GM19043 (cell line): ENCODE measurements around the gene TTC21A.
"Not testable (repeated sequence)": the region's sequence is repeated elsewhere in the genome, so short reads cannot be mapped to it uniquely, and the experiment has no call there.

Experiments used
- ATAC-seq: cut with Tn5 transposase; IDR thresholded peaks from one replicate; pipeline ENCODE4 v1.9.1; 2021; ENCODE audit warnings: low read depth; ENCODE audit not compliant: unreplicated experiment

The TTC21A gene

DNA sequence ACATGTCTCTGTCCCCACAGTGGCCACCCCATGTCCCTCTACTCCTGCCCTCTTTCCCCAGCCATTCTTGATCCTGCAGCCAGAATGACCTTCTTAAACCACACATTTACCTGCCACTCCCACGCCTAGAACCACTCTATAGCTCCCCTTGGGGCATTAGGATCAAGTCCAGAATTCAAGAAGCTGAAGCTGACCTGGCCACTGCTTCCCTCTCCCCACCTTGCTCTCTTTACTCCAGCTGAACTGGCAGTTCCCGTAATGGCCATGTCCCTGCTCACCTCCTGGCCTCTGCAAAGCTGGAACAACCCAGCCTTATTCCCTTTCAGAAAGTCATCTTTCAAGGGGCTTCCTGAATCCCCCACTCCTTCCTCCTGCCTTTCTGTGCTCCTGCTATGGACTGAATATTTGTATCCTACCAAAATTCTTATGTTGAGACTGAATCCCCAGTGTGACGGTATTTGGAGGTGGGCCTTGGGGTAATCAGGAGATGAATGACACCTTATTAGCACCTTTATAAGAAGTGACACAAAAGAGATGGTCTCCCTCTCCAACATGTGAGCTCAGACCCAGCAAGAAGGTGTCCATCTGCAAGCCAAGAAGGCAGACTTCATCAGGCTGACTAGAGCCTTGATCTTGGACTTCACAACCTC is 42.1 kb downstream of the TTC21A start:
- no peak for ATAC-seq

DNA sequence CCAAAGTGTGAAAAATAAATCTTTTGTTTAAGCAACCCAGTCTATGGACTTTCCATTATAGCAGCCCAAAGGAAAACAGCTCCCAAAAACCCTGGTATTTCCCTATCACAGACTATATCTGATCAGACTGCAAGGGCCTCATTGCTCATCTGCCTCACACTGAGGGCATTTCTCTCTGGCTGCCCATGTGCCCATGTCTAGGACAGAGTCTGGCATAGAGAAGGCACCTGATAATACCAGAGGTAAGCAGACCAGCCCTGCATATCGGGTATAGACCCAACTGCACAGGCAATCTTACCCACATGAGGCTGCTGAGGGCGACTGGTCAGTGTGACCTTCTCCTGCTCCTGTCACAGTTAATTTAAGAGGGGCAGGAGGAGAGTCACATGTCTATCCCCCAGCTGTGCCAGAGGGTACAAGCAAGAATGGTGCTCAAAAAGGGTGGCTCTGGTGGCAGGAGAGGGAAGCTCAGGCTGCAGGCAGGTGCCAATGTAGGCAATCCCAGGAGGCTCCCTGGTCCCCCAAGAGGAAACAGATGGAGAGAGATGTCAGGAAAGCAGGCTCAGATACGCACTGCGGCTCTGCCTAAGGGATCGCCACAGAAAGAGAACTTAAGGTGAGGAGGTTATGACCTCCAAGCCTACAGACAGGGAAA is 42.8 kb downstream of the TTC21A start:
- no peak for ATAC-seq

DNA sequence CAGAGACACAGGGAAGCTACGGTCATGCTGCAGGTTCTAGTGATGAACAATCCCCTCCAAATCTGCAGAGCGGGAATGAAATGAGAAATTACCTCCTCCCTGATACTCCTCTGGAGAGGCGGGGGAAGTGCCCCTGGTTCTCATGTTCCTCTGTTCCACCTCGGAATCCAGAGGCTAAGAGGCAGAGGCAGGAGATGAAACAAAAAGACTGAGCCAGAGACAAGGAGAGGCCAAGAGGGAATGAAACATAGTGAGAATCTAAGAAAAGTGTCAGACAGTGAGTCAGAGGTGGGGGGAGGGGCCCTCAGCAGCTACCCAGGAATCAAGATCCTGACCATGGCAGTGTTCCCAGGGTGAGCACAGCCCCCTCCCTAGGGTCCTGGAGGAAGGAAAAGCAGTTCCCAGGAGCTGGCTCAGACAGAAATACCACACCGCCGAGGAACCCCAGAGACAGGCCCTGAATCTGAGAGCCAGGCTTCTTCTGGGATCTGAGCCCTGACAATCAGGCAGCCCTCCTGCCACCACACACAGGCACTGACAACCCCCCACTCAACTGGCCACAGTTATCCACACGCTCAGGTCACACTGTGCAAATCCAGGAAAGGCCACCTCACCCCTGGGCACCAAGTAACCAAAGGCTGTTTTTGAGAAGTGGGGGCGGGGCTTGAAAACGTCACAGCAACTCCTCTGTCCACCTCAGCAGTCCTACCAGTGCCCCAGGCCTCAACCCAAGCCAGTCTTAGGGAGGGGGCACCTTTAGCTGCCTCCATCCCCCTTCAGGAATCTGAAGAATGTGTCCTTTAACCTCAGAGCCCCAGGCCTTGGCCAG is 43.5 kb downstream of the TTC21A start:
- ATAC-seq, result no peak

DNA sequence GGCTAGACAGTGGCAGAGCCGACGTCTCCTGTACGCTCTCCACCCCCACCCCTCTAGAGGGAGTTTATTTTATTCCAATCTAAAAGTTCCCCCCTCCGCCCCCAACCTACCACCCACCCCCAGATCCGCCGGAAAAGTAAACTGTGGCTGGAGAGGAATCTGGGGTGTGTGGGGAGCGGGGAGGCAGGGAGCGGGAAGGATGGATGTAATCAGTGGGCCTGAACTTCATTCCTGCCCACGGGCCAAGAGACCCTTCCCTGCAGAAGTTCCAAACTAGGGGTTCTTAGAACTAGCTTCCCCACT is 46.4 kb downstream of the TTC21A start:
- no peak for ATAC-seq

DNA sequence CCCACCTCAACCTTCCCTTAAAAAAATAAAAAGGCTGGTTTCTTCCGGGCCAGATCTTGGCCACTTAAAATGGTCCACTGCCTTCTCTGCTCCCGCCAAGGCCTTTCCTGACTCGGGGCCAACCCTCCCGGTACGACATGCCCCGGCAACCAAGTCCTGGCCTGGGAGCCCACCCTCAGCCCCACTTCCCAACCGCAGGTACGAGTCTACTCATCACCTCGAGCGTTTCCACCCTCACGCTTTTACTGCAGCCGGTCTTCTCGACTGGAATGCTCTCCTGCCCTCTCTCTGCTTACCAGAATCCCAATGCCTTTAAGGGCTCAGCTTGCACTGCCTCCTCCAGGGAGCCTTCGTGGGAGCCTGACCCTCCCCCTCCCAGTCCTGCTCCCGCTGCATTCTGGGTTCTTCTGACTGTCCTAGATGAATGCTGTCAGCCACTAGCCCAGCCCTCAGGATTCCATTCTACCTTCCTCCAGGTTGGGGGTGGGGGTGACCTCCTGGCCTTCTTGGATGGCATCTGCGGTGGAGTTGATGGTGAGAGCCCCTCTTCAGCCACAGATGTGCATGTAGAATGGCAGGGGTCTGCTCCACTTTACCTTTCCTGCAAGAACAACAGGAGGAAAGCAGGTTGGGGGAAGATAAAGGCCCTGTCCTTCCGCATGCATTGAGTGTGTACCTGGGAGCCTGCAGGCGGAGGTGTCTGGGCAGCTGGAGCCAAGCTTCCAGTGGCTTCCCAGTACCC is 47.0 kb downstream of the TTC21A start:
- no peak for ATAC-seq

DNA sequence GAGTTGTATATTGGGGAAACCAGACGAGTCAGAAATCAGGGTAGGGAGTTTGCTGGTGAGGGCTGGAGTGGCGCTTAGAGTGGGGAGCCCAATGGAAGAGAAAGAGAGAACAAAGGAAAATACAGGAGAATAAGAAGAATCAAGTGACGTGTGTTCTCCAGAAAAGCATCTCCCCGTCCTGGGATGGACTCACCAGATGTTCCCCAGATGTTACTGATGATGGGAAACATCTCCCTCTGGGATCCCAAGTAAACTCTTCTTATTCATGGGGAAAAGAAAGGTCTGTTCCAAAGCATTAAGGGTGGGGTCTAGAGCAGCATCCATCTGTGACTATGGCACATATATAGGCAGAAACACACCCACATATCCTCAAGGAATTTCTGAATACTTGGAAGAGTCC is 48.9 kb downstream of the TTC21A start:
- no peak for ATAC-seq

DNA sequence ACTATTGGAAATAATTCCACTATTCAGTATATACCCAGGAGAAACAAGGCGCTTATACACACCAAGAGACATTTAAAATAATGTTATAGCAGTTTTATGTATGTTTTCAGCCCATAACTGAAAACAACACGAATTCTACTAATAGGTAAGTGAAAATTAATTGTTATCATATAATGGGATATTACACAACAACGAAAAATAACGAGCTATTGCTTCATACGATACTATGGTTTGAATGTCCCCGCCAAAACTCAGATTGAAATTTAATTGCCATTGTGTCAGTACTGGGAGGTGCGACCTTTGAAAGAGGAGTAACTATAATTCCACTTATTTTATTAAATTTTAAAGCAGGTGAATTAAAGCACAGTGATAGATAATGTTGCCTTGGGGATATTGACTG is 49.9 kb downstream of the TTC21A start:
- no peak for ATAC-seq

DNA sequence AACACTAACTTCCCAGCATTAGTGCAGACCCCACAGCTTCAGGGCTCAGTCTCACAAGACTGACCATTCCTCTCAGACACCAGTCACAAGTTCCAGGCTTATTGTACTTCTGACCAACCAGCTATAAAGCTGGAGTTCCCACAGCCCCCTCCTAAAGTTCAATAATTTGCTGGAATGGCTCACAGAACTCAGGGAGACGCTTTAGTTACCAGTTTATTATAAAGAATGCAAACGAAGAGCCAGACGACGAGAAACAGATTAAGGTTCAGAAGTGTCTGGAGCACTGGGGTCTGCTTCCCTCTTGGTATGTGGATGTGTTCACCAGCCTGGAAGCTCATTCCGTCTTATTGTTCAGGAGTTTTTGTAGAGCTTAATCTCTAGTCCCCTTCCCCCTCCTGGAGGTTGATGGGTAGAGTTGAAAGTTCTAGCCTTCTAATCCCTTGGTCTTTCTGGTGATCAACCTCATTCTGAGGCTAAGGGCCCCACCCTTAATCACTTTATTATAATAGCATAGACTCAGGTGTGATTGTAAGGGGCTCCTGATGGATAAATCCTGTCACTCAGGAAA is 50.8 kb downstream of the TTC21A start:
- ATAC-seq, result no peak

DNA sequence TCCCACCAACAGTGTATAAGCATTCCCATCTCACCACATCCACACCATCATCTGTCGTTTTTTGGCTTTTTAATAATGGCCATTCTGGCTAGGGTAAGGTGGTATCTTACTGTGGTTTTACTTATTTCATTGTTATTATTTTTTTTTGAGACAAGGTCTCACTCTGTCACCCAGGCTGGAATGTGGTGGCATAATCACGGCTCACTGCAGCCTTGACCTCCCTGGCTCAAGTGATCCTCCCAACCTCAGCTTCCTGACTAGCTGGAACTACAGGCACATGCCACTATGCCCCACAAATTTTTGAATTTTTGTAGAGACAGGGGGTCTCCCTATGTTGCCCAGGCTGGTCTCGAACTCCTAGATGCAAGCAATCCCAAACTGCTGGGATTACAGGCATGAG is 56.9 kb downstream of the TTC21A start:
- no peak for ATAC-seq

DNA sequence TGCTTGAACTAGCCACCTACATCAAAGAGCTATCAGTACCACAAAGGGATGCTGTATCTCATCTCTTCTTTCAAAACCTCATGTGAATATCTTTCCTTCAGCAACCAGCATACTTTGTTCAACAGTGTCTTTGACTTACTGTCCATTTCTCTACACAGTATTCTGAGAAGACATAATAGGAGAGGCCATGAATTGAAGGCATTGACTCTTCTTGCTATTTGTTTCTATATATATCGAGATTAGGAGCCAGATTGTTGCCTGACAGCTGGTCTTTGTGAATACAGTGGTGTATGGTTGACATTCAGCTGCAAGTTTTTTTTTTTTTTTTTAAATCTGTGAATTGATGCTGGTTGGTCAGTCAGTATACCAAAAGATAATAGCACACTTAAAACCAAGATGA is 58.0 kb downstream of the TTC21A start:
- no peak for ATAC-seq

DNA sequence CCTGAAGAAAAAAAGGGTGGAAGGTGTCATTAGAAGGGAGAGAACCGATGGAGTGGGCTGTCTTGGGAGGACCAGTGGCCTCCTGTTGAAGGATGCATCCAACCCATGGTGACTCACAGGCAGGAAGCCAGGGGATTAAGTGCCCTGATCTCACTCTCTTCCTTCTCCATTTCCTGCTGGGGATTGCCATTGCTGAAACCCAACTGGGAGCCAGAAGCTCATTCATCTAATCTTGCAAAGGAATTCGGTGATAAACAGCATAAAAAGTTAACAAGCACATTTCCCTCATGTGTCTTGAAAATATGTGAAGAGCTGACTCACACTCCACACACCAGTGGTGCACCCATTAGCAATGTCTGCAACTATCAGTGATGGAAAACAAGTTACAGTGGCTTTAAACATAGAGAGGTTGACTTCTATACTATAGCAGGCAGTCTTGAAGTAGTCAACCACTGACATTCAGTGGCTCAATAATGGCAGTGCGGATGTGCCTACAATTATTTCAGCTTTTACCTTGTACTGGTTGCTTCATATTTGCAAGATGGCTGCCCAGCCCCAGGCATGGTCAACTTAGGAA is 58.7 kb downstream of the TTC21A start:
- no peak for ATAC-seq

DNA sequence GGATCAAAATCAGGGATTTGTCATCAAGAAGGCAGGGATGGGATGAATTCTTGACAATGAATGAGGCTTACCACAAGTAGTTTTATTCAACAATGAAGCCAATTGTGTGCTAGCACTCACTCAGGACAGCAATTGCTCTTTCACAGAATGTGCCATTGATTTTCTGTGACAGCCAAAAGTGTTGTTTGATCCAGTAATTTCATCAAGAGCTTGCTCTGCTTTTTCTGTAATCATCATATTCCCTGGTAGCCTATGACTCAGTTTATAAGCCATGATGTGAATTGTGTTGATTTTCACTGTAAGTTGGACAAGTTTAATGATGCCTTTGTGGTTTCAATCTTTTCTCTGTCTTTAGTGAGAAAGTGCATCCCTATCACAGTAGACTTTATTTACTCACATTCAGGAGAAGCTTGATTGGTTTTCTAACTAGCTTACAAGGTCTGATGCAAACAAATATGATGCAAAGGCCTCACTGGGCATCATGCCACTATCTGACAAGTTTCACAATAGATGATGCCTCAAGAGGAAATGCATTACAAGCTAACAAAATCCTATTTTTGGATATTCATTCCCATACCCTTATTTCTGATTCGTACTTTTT is 59.6 kb downstream of the TTC21A start:
- ATAC-seq, result no peak

DNA sequence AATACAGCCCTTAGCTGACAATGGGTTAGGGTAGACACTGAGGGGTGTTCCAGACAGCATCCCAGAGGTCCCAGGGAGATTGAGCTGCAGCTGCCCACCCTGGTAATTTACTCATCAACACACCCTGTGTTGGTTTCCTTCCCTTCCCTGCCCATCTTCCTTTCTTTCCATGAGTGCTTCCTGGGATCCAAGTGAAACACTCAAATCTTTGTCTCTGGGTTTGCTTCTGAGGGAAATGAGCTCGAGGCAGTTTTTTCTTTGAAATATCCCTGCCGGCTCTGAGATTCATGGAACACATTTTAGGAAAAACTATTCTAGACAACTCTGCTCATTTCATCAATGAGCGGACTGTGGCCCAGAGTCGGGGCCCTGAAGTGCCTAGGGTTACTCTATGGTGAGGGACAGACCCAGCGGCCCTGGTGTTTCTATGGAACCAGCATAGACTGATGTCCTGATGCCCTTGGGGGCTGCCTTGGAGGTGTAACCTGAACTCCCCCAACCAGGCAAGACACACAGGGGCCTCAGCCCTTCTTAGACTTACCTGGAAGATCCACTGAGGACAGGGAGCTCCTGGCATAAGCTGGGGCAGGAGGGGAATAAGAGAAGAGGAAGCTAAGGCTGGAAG is 60.8 kb downstream of the TTC21A start:
- no peak for ATAC-seq

DNA sequence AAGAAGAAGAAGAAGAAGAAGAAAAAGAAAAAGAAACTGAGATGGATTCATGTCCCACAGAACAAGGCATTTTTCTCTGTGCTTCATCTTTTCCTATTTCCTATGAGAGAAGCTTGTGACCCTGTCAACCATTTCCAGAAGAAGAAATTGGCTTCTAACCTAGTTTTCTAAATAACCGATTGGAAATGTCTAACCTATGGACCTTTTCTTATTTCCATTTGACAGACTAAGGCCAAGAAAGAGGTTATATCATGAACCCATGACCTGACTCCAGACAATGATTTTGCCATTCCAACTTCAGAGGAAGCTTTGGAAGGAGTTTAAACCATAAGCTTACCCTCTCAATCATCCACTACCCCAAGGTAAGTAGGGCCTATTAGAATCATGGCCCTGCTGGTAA is 62.2 kb downstream of the TTC21A start:
- no peak for ATAC-seq

DNA sequence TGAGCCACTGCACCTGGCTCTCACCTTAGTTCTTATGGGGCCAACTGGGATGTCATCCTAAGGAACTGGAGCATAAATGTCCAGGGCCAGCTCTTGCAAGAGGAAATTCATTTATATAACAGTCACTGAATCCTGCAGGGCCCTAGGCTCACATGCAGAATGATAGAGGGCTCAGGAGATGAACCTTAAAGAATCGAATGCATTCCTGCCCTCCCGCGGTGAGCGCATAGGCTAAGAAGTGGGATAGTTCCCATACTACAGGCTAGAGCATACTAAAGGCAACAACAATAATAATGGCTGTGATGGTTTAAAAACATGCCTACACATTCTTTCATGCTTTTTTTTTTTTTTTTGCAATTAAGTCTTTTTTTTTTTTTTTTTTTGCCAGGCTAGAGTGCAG is 63.0 kb downstream of the TTC21A start:
- no peak for ATAC-seq

DNA sequence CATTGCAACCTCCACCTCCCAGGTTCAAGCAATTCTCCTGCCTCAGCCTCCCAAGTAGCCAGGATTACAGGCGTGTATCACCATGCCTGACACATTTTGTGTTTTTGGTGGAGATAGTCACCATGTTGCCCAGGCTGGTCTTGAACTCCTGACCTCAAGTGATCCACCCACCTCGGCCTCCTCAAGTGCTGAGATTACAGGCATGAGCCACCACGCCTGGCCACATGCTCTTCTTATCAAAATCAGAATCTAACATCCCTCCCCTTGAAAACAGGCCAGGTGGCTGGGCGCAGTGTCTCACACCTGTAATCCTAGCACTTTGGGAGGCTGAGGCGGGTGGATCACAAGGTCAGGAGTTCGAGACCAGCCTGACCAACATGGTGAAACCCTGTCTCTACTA is 63.4 kb downstream of the TTC21A start:
- ATAC-seq, result not testable (repeated sequence)

DNA sequence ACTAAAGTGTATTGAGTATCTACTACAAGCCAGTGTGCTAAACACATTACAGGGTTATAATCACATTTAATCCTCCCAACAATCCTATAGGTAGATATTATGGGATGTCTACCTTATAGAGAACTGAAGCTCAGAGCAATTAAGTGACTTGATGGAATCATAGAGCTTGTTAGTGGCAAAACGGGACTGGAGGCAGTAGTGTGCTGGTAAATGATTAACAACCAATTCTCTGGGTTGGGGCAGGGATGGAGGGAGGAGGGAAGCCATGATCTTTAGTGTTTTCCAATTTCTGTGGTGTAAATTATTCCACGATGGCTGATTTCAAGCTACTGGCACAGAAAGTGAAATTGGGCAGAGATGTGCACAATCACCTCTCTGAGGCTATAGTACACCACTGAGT is 64.4 kb downstream of the TTC21A start:
- no peak for ATAC-seq

DNA sequence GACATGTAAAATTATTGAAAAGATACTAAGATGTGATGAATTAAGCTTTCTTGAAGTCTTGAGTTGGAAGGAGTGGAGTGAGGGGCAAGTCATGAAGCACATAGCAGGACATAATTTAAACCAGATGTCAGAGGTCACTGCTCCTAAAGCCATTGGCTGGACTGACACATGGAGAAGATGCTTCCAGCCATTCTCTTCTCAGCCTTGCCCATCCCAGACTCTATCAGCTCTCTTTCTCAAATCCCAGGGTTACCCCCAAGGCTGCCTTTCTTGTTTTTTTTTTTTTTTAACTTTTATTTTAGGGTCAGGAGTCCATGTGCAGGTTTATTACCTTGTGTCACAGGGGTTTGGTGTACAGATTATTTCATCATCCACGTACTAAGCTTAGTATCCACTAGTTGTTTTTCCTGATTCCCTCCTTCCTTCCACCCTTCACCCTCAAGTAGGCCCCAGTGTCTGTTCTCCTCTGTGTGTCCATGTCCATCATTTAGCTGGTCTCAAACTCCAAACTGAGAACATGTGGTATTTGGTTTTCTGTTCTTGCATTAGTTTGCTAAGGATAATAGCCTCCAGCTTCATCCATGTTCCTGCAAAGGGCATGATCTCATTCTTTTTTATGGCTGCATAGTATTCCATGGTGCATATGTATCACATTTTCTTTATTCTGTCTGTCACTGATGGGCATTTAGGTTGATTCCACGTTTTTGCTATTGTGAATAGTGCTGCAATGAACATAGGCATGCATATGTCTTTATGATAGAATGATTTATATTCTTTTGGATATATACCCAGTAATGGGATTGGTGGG is 66.0 kb downstream of the TTC21A start:
- ATAC-seq, result no peak
